Panc1 (cell line): ENCODE results near the gene FSTL5.

Experiments used
- CTCF ChIP-seq: fragments of 450-650 bp; IDR thresholded peaks from 2 replicates; pipeline ENCODE4 v1.5.1; 2017; ENCODE audit warnings: mild to moderate bottlenecking
- REST ChIP-seq, 2 experiments: IDR thresholded peaks; 2 replicates each; pipeline ENCODE4 v1.6.1; 2011 to 2012; ENCODE audit warnings: low read depth in 2 of 2, control low read depth in 1 of 2, low read length in 1 of 2, mild to moderate bottlenecking in 1 of 2, moderate library complexity in 1 of 2; ENCODE audit not compliant: insufficient read depth in 1 of 2
- SIN3A ChIP-seq: IDR thresholded peaks from 2 replicates; pipeline ENCODE4 v1.6.1; 2012; ENCODE audit warnings: low read depth, mild to moderate bottlenecking, low read length, moderate library complexity, borderline replicate concordance; ENCODE audit not compliant: insufficient read depth
- TCF7L2 ChIP-seq: IDR thresholded peaks from 2 replicates; pipeline ENCODE4 v1.6.1; 2011; ENCODE audit warnings: mild to moderate bottlenecking, low read depth, low read length, inconsistent platforms

- TF ChIP-seq CTCF (no peak), REST (IDR thresholded peaks at IDR 0.05; ENCODE audit: insufficient read depth in 1 of 2, low read depth in 2 of 2, low read length in 1 of 2) (no peak), SIN3A (no peak), TCF7L2 (no peak)
Observed at GRCh38 chr4:162111078-162111477, 52.7 kb downstream of the FSTL5 start.
